Trophoblast cell (in vitro differentiated cells and primary cell): Measurements from ENCODE around the gene TREH.
A peak's percentile ranks its signal among the peaks of the same experiment; 100 is the strongest.

Experiments
- DNase-seq, 2 donors: peaks; one replicate each; pipeline ENCODE4 v3.0.0-alpha.2; 2016
- H2AFZ ChIP-seq: 2 replicates; pipeline ENCODE4 v1.6.1; 2013; ENCODE audit warnings: low read length, moderate library complexity, mild to moderate bottlenecking; ENCODE audit not compliant: insufficient read depth, poor library complexity
- H2AK5ac ChIP-seq: 2 replicates; pipeline ENCODE4 v1.6.1; 2013; ENCODE audit warnings: mild to moderate bottlenecking, low read length
- H2BK120ac ChIP-seq: 2 replicates; pipeline ENCODE4 v1.6.1; 2013; ENCODE audit warnings: low read length, mild to moderate bottlenecking, moderate library complexity; ENCODE audit not compliant: insufficient read depth, poor library complexity
- H2BK12ac ChIP-seq: 2 replicates; pipeline ENCODE4 v1.6.1; 2013; ENCODE audit warnings: mild to moderate bottlenecking, low read length, moderate library complexity
- H2BK5ac ChIP-seq: 2 replicates; pipeline ENCODE4 v1.6.1; 2013; ENCODE audit warnings: low read length, low read depth, moderate library complexity, mild to moderate bottlenecking; ENCODE audit not compliant: poor library complexity
- H3K14ac ChIP-seq: 2 replicates; pipeline ENCODE4 v1.6.1; 2013; ENCODE audit warnings: mild to moderate bottlenecking, low read length
- H3K18ac ChIP-seq: 2 replicates; pipeline ENCODE4 v1.6.1; 2013; ENCODE audit warnings: mild to moderate bottlenecking, low read length
- H3K23ac ChIP-seq: 2 replicates; pipeline ENCODE4 v1.6.1; 2013; ENCODE audit warnings: low read length
- H3K27ac ChIP-seq: 2 replicates; pipeline ENCODE4 v1.5.1; 2013; ENCODE audit warnings: low read depth, mild to moderate bottlenecking, inconsistent platforms, low read length, moderate library complexity
- H3K27me3 ChIP-seq: 2 replicates; pipeline ENCODE4 v1.6.1; 2013; ENCODE audit warnings: inconsistent platforms, mild to moderate bottlenecking, low read length, moderate library complexity; ENCODE audit not compliant: insufficient read depth
- H3K36me3 ChIP-seq, 2 experiments: 1 replicate in 1 of 2; 2 replicates in 1 of 2; pipeline ENCODE4 v1.6.1; 2013; ENCODE audit warnings: low read length in 2 of 2, mild to moderate bottlenecking in 2 of 2, moderate library complexity in 1 of 2; ENCODE audit not compliant: insufficient read depth in 2 of 2, control insufficient read depth in 1 of 2
- H3K4ac ChIP-seq: 2 replicates; pipeline ENCODE4 v1.6.1; 2013; ENCODE audit warnings: low read depth, mild to moderate bottlenecking, low read length, moderate library complexity
- H3K4me1 ChIP-seq, 2 experiments: 1 replicate in 1 of 2; 2 replicates in 1 of 2; pipeline ENCODE4 v1.6.1; 2013; ENCODE audit warnings: low read length in 2 of 2, mild to moderate bottlenecking in 2 of 2, moderate library complexity in 1 of 2; ENCODE audit not compliant: insufficient read depth in 2 of 2, control insufficient read depth in 1 of 2
- H3K4me2 ChIP-seq: 2 replicates; pipeline ENCODE4 v1.6.1; 2013; ENCODE audit warnings: inconsistent platforms, mild to moderate bottlenecking, low read length, moderate library complexity
- H3K4me3 ChIP-seq: 2 replicates; pipeline ENCODE4 v1.5.1; 2013; ENCODE audit warnings: mild to moderate bottlenecking, low read depth, low read length, inconsistent platforms
- H3K79me1 ChIP-seq: one replicate; pipeline ENCODE4 v1.6.1; 2013; ENCODE audit warnings: low read length
- H3K79me2 ChIP-seq: 2 replicates; pipeline ENCODE4 v1.6.1; 2013; ENCODE audit warnings: low read length, mild to moderate bottlenecking; ENCODE audit not compliant: control insufficient read depth, insufficient read depth, poor library complexity
- H3K9ac ChIP-seq: 2 replicates; pipeline ENCODE4 v1.6.1; 2013; ENCODE audit warnings: mild to moderate bottlenecking, low read length
- H3K9me3 ChIP-seq: 2 replicates; pipeline ENCODE4 v1.6.1; 2013; ENCODE audit warnings: low read depth, mild to moderate bottlenecking, control low read depth, inconsistent platforms, low read length; ENCODE audit not compliant: insufficient read depth
- H4K12ac ChIP-seq: 2 replicates; pipeline ENCODE4 v1.6.1; 2013; ENCODE audit warnings: low read depth, mild to moderate bottlenecking, low read length, moderate library complexity
- H4K8ac ChIP-seq: 2 replicates; pipeline ENCODE4 v1.6.1; 2013; ENCODE audit warnings: low read depth, mild to moderate bottlenecking, low read length, moderate library complexity
- H4K91ac ChIP-seq: one replicate; pipeline ENCODE4 v1.6.1; 2013; ENCODE audit warnings: low read depth, mild to moderate bottlenecking, low read length, moderate library complexity
- WGBS: extraction: QIAGEN DNeasy Blood & Tissue Kit; methylation state at CpG from one replicate; pipeline ENCODE4 v1.1.7; 2013; ENCODE audit warnings: missing lambda C conversion rate; ENCODE audit not compliant: insufficient read length, insufficient coverage; ENCODE audit errors: extremely low coverage; 5-methylcytosine and 5-hydroxymethylcytosine counted together

Gene TREH

GRCh38 chr11:118658429-118659313 is 20.8 kb downstream of the TREH start:
- Histone ChIP-seq H3K18ac (no peak overlapping the region), H3K4me2 (no peak overlapping the region), H3K4me1 (peaks cover 24 to 26% of the 10 kb centered on the region in 2 experiments), H3K9me3 (peaks cover 1% of the 10 kb centered on the region), H3K9ac (no peak overlapping the region), H2AK5ac (peak overlapping the region; percentile 2), H3K4me3 (no peak overlapping the region), H3K23ac (no peak overlapping the region), H3K4ac (peak overlapping the region; percentile 10), H4K12ac (peak overlapping the region; percentile 5), H2AFZ (peak overlapping the region; percentile 37), H2BK12ac (peak overlapping the region; percentile 17), H3K79me1 (peaks cover 6% of the 10 kb centered on the region), H4K91ac (peak overlapping the region; percentile 44), H2BK5ac (no peak overlapping the region), H3K14ac (no peak overlapping the region), H3K36me3 (peaks cover 10 to 25% of the 10 kb centered on the region in 2 experiments), H4K8ac (peak overlapping the region; percentile 56), H3K27me3 (no peaks in the 10 kb centered on the region), H2BK120ac (peak overlapping the region; percentile 21), H3K27ac (peak overlapping the region; percentile 5), H3K79me2 (no peaks in the 10 kb centered on the region)
- WGBS: no CpG with 5 or more reads among the region's 16 CpGs
- DNase-seq: no peak

- Histone ChIP-seq H3K18ac (no peak overlapping the region), H3K4me3 (no peak overlapping the region), H3K23ac (no peak overlapping the region), H2AFZ (no peak overlapping the region), H2AK5ac (no peak overlapping the region), H3K36me3 (peaks cover 13 to 32% of the 10 kb centered on the region in 2 experiments), H3K4me1 (peaks cover 16 to 18% of the 10 kb centered on the region in 2 experiments), H2BK12ac (no peak overlapping the region), H4K8ac (no peak overlapping the region), H3K4ac (no peak overlapping the region), H3K4me2 (no peak overlapping the region), H3K27me3 (no peaks in the 10 kb centered on the region), H4K12ac (no peak overlapping the region), H3K79me2 (no peaks in the 10 kb centered on the region), H2BK120ac (no peak overlapping the region), H2BK5ac (no peak overlapping the region), H4K91ac (no peak overlapping the region), H3K9me3 (peaks cover 1% of the 10 kb centered on the region), H3K14ac (no peak overlapping the region), H3K27ac (no peak overlapping the region), H3K9ac (no peak overlapping the region), H3K79me1 (peaks cover 4% of the 10 kb centered on the region)
- no peak for DNase-seq
- WGBS: no CpG with 5 or more reads among the region's 16 CpGs
Observed at GRCh38 chr11:118657709-118658428, 21.6 kb downstream of the TREH start.

GRCh38 chr11:118657238-118657637 is 22.2 kb downstream of the TREH start:
- peaks cover 4% of the 10 kb centered on the region for H3K79me1 ChIP-seq
- H3K9me3 ChIP-seq: peaks cover 1% of the 10 kb centered on the region
- no peaks in the 10 kb centered on the region for H3K27me3 ChIP-seq
- H4K91ac ChIP-seq: no peak overlapping the region
- WGBS: no CpG with 5 or more reads among the region's 2 CpGs
- H3K18ac ChIP-seq: no peak overlapping the region
- H3K79me2 ChIP-seq: no peaks in the 10 kb centered on the region
- no peak overlapping the region for H2BK12ac ChIP-seq
- no peak overlapping the region for H2BK120ac ChIP-seq
- H3K4me1 ChIP-seq: peaks cover 9 to 13% of the 10 kb centered on the region in 2 experiments
- no peak overlapping the region for H2BK5ac ChIP-seq
- H4K8ac ChIP-seq: no peak overlapping the region
- peaks cover 17 to 36% of the 10 kb centered on the region in 2 experiments for H3K36me3 ChIP-seq
- no peak overlapping the region for H2AFZ ChIP-seq
- no peak overlapping the region for H3K27ac ChIP-seq
- H3K9ac ChIP-seq: no peak overlapping the region
- H4K12ac ChIP-seq: no peak overlapping the region
- no peak overlapping the region for H3K4me2 ChIP-seq
- no peak for DNase-seq
- no peak overlapping the region for H3K23ac ChIP-seq
- H3K14ac ChIP-seq: no peak overlapping the region
- no peak overlapping the region for H2AK5ac ChIP-seq
- no peak overlapping the region for H3K4ac ChIP-seq
- no peak overlapping the region for H3K4me3 ChIP-seq

- Histone ChIP-seq H3K9ac (no peak overlapping the region), H3K4me3 (no peak overlapping the region), H3K4me1 (peaks cover 9 to 11% of the 10 kb centered on the region in 2 experiments), H3K27me3 (no peaks in the 10 kb centered on the region), H4K8ac (no peak overlapping the region), H3K36me3 (peaks cover 21 to 42% of the 10 kb centered on the region in 2 experiments), H3K4me2 (no peak overlapping the region), H3K18ac (no peak overlapping the region), H2BK12ac (no peak overlapping the region), H2AK5ac (no peak overlapping the region), H2AFZ (no peak overlapping the region), H4K12ac (no peak overlapping the region), H3K79me2 (no peaks in the 10 kb centered on the region), H3K27ac (no peak overlapping the region), H3K9me3 (peaks cover 3% of the 10 kb centered on the region), H3K14ac (no peak overlapping the region), H3K79me1 (peaks cover 4% of the 10 kb centered on the region), H4K91ac (no peak overlapping the region), H2BK5ac (no peak overlapping the region), H2BK120ac (no peak overlapping the region), H3K4ac (no peak overlapping the region), H3K23ac (no peak overlapping the region)
- WGBS: no CpG with 5 or more reads among the region's 5 CpGs
- DNase-seq: no peak
Observed at GRCh38 chr11:118656563-118657165, 22.8 kb downstream of the TREH start.
